HepG2 (cell line): ENCODE data around the gene HNF1B. TPM values are rescaled to one million over a fixed set of nuclear protein-coding genes. Genes with fewer than 3 reads are reported as not detected.

Source experiments
- ATAC-seq: fragments of 200-7000 bp; cut with Tn5 transposase; 3 replicates; pipeline ENCODE4 v1.9.1; 2020; ENCODE audit warnings: mild to moderate bottlenecking, moderate library complexity
- BruUV-seq: library from RNA; stranded (reverse); fragments of 400-500 nt; replicated peaks from 2 replicates; lab custom pipeline; 2021; lab: Mats Ljungman, UMichigan
- CTCF ChIA-PET: fragments of 300-600 bp; formaldehyde crosslinking; extraction: SDS; loops from one replicate; lab custom pipeline; 2021; ENCODE audit warnings: low total read pairs, inconsistent platforms, low intra/inter-chr PET ratio; lab: Yijun Ruan, JAX
- POLR2A ChIA-PET: fragments of 350-600 bp; sonication (Branson Sonifier 250); formaldehyde crosslinking; loops from one replicate; lab custom pipeline; 2020; ENCODE audit warnings: antibody characterized with exemption, inconsistent platforms; lab: Yijun Ruan, JAX
- DNase-seq: peaks from one replicate; pipeline ENCODE4 v3.0.0-alpha.2; 2015; ENCODE audit warnings: low spot score
- FAIRE-seq: peaks from 3 replicates; lab custom pipeline; 2011; peaks lifted over from hg19 to GRCh38; lab: Jason Lieb, UNC
- H2AFZ ChIP-seq: one replicate; pipeline ENCODE4 v1.6.1; 2011; ENCODE audit warnings: low read length, inconsistent platforms
- H3K27ac ChIP-seq: fragments of 300-600 bp; 3 replicates; pipeline ENCODE4 v1.8.0; 2011; ENCODE audit warnings: mixed run types, mild to moderate bottlenecking, mixed read lengths, low read length, inconsistent platforms; ENCODE audit not compliant: insufficient read depth; ENCODE audit errors: extremely low read length
- H3K27me3 ChIP-seq, 2 experiments: fragments of 200-600 bp in 1 of 2; 2 replicates in 1 of 2; 3 replicates in 1 of 2; pipeline versions ENCODE4 v1.6.0 to v1.8.0; 2011; ENCODE audit warnings: low read length in 2 of 2, mild to moderate bottlenecking in 2 of 2, moderate library complexity in 2 of 2, inconsistent platforms in 1 of 2; ENCODE audit not compliant: insufficient read depth in 2 of 2, control insufficient read depth in 1 of 2
- H3K36me3 ChIP-seq, 2 experiments: fragments of 200-600 bp in 1 of 2; replicated peaks in 1 of 2; 2 replicates in 1 of 2; 3 replicates in 1 of 2; pipeline versions ENCODE4 v1.5.1 to v1.8.0; 2011; ENCODE audit warnings: low read length in 2 of 2, inconsistent platforms in 1 of 2; ENCODE audit not compliant: insufficient read depth in 2 of 2, control insufficient read depth in 1 of 2
- H3K4me1 ChIP-seq: 2 replicates; pipeline ENCODE4 v1.5.1; 2012; ENCODE audit warnings: low read length, inconsistent platforms; ENCODE audit not compliant: insufficient read depth
- H3K4me2 ChIP-seq: 2 replicates; pipeline ENCODE4 v1.6.0; 2011; ENCODE audit warnings: low read depth, low read length, inconsistent platforms
- H3K4me3 ChIP-seq, 3 experiments: fragments of 200-600 bp in 1 of 3; sonication (generic), shearing (Covaris generic) in 1 of 3; replicated peaks in 1 of 3; 2 replicates each; pipeline ENCODE4 v1.5.1; 2011 to 2016; ENCODE audit warnings: low read length in 3 of 3, inconsistent platforms in 2 of 3, low read depth in 2 of 3, mild to moderate bottlenecking in 2 of 3, control low read depth in 1 of 3, mixed read lengths in 1 of 3; ENCODE audit not compliant: insufficient read depth in 1 of 3
- H3K79me2 ChIP-seq: one replicate; pipeline ENCODE4 v1.6.1; 2011; ENCODE audit warnings: low read length, inconsistent platforms; ENCODE audit not compliant: insufficient read depth
- H3K9ac ChIP-seq: 2 replicates; pipeline ENCODE4 v1.6.0; 2011; ENCODE audit warnings: mild to moderate bottlenecking, low read depth, low read length, inconsistent platforms; ENCODE audit not compliant: insufficient read depth
- H3K9me3 ChIP-seq: 2 replicates; pipeline ENCODE4 v1.5.1; 2012; ENCODE audit warnings: mild to moderate bottlenecking, low read length
- H4K20me1 ChIP-seq: 2 replicates; pipeline ENCODE4 v1.6.0; 2011; ENCODE audit warnings: inconsistent platforms, mild to moderate bottlenecking, low read length, moderate library complexity; ENCODE audit not compliant: insufficient read depth
- DNMT1 ChIP-seq: sonication (generic); formaldehyde crosslinking; IDR thresholded peaks from 2 replicates; pipeline ENCODE4 v1.5.1; 2020; ENCODE audit warnings: mild to moderate bottlenecking, missing genetic modification reagents
- ELF1 ChIP-seq: sonication (generic); formaldehyde crosslinking; IDR thresholded peaks from 2 replicates; pipeline ENCODE4 v1.4.0; 2020; ENCODE audit warnings: missing genetic modification reagents
- GTF2F1 ChIP-seq: fragments of 150-350 bp; IDR thresholded peaks from 2 replicates; pipeline ENCODE4 v1.6.1; 2014; ENCODE audit warnings: low read length
- HNRNPH1 ChIP-seq: fragments of 200-400 bp; formaldehyde crosslinking; optimal IDR thresholded peaks from 2 replicates; pipeline ENCODE3; 2017; ENCODE audit warnings: mild to moderate bottlenecking, low read depth, low read length
- IKZF4 ChIP-seq: sonication (generic); formaldehyde crosslinking; IDR thresholded peaks from 2 replicates; pipeline ENCODE4 v1.5.1; 2020; ENCODE audit warnings: borderline replicate concordance, mild to moderate bottlenecking, low read depth, missing genetic modification reagents; ENCODE audit errors: not compliant biosample characterization
- KLF11 ChIP-seq: IDR thresholded peaks from 2 replicates; pipeline ENCODE4 v1.6.1; 2016; ENCODE audit warnings: missing compliant biosample characterization
- NR2F6 ChIP-seq, 2 experiments: IDR thresholded peaks; 2 replicates each; pipeline ENCODE4 v1.6.1; 2016; ENCODE audit warnings: antibody characterized with exemption in 1 of 2, mild to moderate bottlenecking in 1 of 2
- POGZ ChIP-seq: sonication (generic); formaldehyde crosslinking; IDR thresholded peaks from 2 replicates; pipeline ENCODE4 v1.4.0; 2020; ENCODE audit warnings: mild to moderate bottlenecking, missing genetic modification reagents
- SMARCE1 ChIP-seq: fragments of 450-650 bp; IDR thresholded peaks from 2 replicates; pipeline ENCODE4 v1.6.1; 2017; ENCODE audit warnings: borderline replicate concordance
- SYNCRIP ChIP-seq: fragments of 200-400 bp; formaldehyde crosslinking; IDR thresholded peaks from 2 replicates; pipeline ENCODE4 v1.6.1; 2018; ENCODE audit warnings: mild to moderate bottlenecking, low read depth, low read length; ENCODE audit not compliant: insufficient read depth
- USF2 ChIP-seq, 2 experiments: sonication (generic) in 1 of 2; formaldehyde crosslinking in 1 of 2; IDR thresholded peaks; 2 replicates each; pipeline versions ENCODE4 v1.5.1 to v1.6.1; 2011 to 2020; ENCODE audit warnings: borderline replicate concordance in 1 of 2, low read depth in 1 of 2, low read length in 1 of 2, mild to moderate bottlenecking in 1 of 2, missing genetic modification reagents in 1 of 2, moderate library complexity in 1 of 2
- ZBTB8A ChIP-seq: sonication (generic); formaldehyde crosslinking; IDR thresholded peaks from 2 replicates; pipeline ENCODE4 v1.4.0; 2020; ENCODE audit warnings: mild to moderate bottlenecking, low read depth, missing genetic modification reagents, borderline replicate concordance
- ZNF318 ChIP-seq: sonication (generic); formaldehyde crosslinking; IDR thresholded peaks from 2 replicates; pipeline ENCODE4 v1.4.0; 2020; ENCODE audit warnings: mild to moderate bottlenecking, missing genetic modification reagents
- WGBS: methylation state at CpG from one replicate; pipeline ENCODE4 v1.1.6; 2017; ENCODE audit warnings: low lambda C conversion rate; 5-methylcytosine and 5-hydroxymethylcytosine counted together
- in situ Hi-C: cut with HindIII; loops from 2 replicates; pipeline ENCODE4 v1.10.0; 2017; ENCODE audit warnings: low pct_unique_long_range_greater_than_20kb; ENCODE audit not compliant: extremely low pct_ligation_motif_present
- intact Hi-C: fragments of 100-400 bp; cut with micrococcal nuclease; formaldehyde crosslinking; loops from one replicate; pipeline ENCODE4 v1.10.0; 2022; ENCODE audit not compliant: unreplicated experiment
- polyA plus RNA-seq, 8 experiments: library from polyadenylated mRNA; depleted of rRNA in 3 of 8; stranded (reverse) in 7 of 8; unstranded in 1 of 8; fragments of >200 nt; fragmentation: Illumina TruSeq in 4 of 8; extraction: Trizol in 4 of 8; gene quantifications; 2 replicates each; pipeline versions ENCODE4 v1.2.1 to v1.2.3, GENCODE V29; 2011 to 2016; ENCODE audit warnings: low read depth in 4 of 8, missing spikeins in 1 of 8, mixed read lengths in 1 of 8; ENCODE audit not compliant: insufficient read depth in 1 of 8
- total RNA-seq, 5 experiments: library from RNA; depleted of rRNA; stranded (reverse); fragments of >200 nt; fragmentation: Illumina TruSeq; extraction: Trizol; gene quantifications; 2 replicates each; pipeline ENCODE4 v1.2.3, GENCODE V29; 2016; ENCODE audit warnings: low read depth in 1 of 5

Gene HNF1B
- total and polyA plus RNA-seq, 2 of the 13 experiments (the other 11 are each of a cell fraction or from before 2014, with no cell fraction given): 1.9 to 5.3 TPM

DNA sequence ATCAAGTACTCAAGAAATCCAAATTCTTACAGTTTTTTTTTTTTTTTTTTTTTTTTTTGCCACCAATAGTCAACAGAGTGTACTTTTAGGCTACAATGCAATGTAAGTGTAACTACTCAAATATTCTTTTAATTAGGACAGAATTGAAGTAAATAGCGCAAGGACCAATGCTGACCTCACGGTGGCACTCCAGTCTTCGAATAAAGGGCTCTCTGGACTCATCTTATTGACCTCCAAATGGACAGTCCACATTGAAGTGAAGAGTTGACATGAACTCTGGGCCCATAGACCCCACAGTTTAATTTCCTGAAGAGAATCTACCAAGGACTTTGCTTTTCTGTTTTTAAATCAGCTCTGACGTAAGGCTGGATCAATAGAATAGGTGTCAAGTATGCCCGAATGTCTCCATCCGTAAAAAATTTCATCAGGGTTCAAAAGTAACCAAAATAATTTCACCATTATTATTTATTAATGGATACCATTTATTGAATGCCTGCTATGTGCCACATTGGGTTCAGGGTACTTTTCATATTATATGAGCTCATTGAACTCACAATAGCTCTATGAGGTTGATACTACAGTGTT lies 94.3 kb downstream of the HNF1B start:
- intact Hi-C loops: loop anchor here (1.0 to 2.0 kb wide), 4 partner anchors 48 to 166 kb away; no protein-coding TSS in a partner anchor
- in situ Hi-C loops: loop anchor here (5.0 kb wide), 1 partner anchor 52 kb away; no protein-coding TSS in a partner anchor
- H3K4me2 ChIP-seq: no peak overlapping the region
- peaks cover 36% of the 10 kb centered on the region for H3K4me1 ChIP-seq
- no peaks in the 10 kb centered on the region; a peak in 1 of 5 replicates for H3K27me3 ChIP-seq
- WGBS: 38% methylated on average over 6 of the region's 6 CpGs
- no peaks in the 10 kb centered on the region for H4K20me1 ChIP-seq
- H3K4me3 ChIP-seq: no peak overlapping the region
- H2AFZ ChIP-seq: no peak overlapping the region
- no TSS peak for BruUV-seq
- H3K36me3 ChIP-seq: no peaks in the 10 kb centered on the region
- FAIRE-seq (no peak), DNase-seq (peak; percentile 77), ATAC-seq (peak; percentile 74)
- no peak overlapping the region for H3K9ac ChIP-seq
- ChIA-PET POLR2A (interaction anchor here (0.9 to 2.8 kb wide), 4 partner anchors 58 to 166 kb away, joined by 3 to 11 read pairs (median 8); no protein-coding TSS in a partner anchor), CTCF (interaction anchor here (1.0 to 1.9 kb wide), 6 partner anchors 47 to 166 kb away, joined by 3 to 16 read pairs (median 6); no protein-coding TSS in a partner anchor)
- no peaks in the 10 kb centered on the region for H3K79me2 ChIP-seq
- no peak overlapping the region for H3K27ac ChIP-seq
- H3K9me3 ChIP-seq: no peaks in the 10 kb centered on the region
- TF ChIP-seq SMARCE1: no peak
- no peak for TF ChIP-seq IKZF4 (CRISPR knock-in tag)
- no peak for TF ChIP-seq ZBTB8A (CRISPR knock-in tag)
- no peak for TF ChIP-seq DNMT1 (CRISPR knock-in tag)
- no peak for TF ChIP-seq GTF2F1
- no peak for TF ChIP-seq ZNF318 (CRISPR knock-in tag)
- TF ChIP-seq NR2F6 (IDR thresholded peaks at IDR 0.05): peak; percentile 23; the same call in 1 of the 2 replicates
- TF ChIP-seq NR2F6 (CRISPR knock-in tag; IDR thresholded peaks at IDR 0.05): 0 out of 2 replicates have a peak, but pooled peaks have one; percentile 29
- TF ChIP-seq USF2 (IDR thresholded peaks at IDR 0.05; ENCODE audit: low read depth, low read length): no peak
- TF ChIP-seq USF2 (CRISPR knock-in tag; IDR thresholded peaks at IDR 0.05; ENCODE audit: borderline replicate concordance): no peak
- no peak for TF ChIP-seq HNRNPH1
- TF ChIP-seq KLF11 (CRISPR knock-in tag): no peak
- no peak for TF ChIP-seq SYNCRIP
- no peak for TF ChIP-seq ELF1 (CRISPR knock-in tag)
- no peak for TF ChIP-seq POGZ (CRISPR knock-in tag)
